Measurements from ENCODE around the gene DNM2.

GRCh38 chr19:10870501-10870954 is 152.6 kb downstream of the DNM2 start:
- no peak for TF ChIP-seq POLR2AphosphoS5 (IDR thresholded peaks at IDR 0.05)
- TF ChIP-seq CTCF (IDR thresholded peaks at IDR 0.05) = no peak
- no peak for TF ChIP-seq POLR2A (IDR thresholded peaks at IDR 0.05)
